OCI-LY1 (cell line): ENCODE data around the gene LAMC2.

Experiments
- EZH2 ChIP-seq: fragments of 200-600 bp; sonication (generic), shearing (Covaris generic); IDR thresholded peaks from 2 replicates; pipeline ENCODE4 v1.8.0; 2017; ENCODE audit warnings: borderline replicate concordance, mixed run types, mild to moderate bottlenecking, antibody characterized with exemption, low read length, moderate library complexity, mixed read lengths
- TF ChIP-seq, protein P1 (sequence below): fragments of 200-600 bp; sonication (generic), shearing (Covaris generic); IDR thresholded peaks from 2 replicates; pipeline ENCODE4 v1.5.1; 2017; ENCODE audit warnings: mild to moderate bottlenecking, antibody characterized with exemption, low read length, moderate library complexity, mixed read lengths

DNA sequence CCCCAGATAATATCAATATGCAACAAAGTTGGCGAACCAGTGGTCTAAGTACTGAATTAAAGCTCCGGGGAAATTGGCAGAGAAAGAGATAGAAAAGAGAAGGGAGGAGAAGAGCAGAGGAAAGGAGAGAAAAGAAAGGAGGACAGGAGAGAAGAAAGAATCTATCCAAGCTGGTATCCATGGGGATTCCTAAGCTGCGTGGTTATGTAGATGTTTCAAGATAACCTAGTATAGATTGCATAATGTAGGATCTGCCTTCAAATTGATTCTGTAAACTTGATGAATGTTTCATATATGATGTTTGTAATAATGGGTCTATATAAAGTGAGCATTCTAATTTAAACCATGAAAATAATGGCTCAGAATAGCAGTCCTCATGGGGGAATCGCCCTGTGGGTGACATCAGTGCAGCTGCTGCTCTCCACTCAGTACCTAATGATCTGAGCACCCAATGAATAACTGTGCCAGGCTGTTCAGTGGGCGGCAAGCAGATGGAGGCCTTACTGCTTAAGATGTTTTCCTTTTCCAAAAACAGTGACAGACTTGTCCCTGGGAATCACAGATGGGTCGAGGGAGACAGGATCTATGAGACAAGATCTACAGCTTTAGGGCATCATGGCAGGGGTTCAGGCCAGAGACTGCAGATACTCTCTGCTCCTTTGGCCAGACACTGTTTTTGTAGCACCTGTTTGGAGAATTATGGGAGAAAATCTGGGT, 78.0 kb downstream of the LAMC2 start:
- TF ChIP-seq, protein P1, sequence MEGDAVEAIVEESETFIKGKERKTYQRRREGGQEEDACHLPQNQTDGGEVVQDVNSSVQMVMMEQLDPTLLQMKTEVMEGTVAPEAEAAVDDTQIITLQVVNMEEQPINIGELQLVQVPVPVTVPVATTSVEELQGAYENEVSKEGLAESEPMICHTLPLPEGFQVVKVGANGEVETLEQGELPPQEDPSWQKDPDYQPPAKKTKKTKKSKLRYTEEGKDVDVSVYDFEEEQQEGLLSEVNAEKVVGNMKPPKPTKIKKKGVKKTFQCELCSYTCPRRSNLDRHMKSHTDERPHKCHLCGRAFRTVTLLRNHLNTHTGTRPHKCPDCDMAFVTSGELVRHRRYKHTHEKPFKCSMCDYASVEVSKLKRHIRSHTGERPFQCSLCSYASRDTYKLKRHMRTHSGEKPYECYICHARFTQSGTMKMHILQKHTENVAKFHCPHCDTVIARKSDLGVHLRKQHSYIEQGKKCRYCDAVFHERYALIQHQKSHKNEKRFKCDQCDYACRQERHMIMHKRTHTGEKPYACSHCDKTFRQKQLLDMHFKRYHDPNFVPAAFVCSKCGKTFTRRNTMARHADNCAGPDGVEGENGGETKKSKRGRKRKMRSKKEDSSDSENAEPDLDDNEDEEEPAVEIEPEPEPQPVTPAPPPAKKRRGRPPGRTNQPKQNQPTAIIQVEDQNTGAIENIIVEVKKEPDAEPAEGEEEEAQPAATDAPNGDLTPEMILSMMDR, result no peak
- no peak for TF ChIP-seq EZH2
